Right cardiac atrium (tissue), 5 donors: Measurements from ENCODE around the gene RERG. TPM values are rescaled to one million over a fixed set of nuclear protein-coding genes. Genes with fewer than 3 reads are reported as not detected.

ENCODE experiments used
- ATAC-seq, 2 donors: fragments of 200-7000 bp; cut with Tn5 transposase; one replicate each; pipeline versions ENCODE4 v1.8.0 to v1.9.1; 2020; ENCODE audit warnings: moderate library complexity in 2 of 2, mild to moderate bottlenecking in 1 of 2
- DNase-seq, 3 donors: peaks; one replicate each; pipeline ENCODE4 v3.0.0-alpha.2; 2020
- H3K27ac ChIP-seq: one replicate; pipeline ENCODE4 v1.5.1; 2013; ENCODE audit warnings: mild to moderate bottlenecking, low read length, control low read depth, moderate library complexity
- H3K27me3 ChIP-seq: one replicate; pipeline ENCODE4 v1.6.1; 2013; ENCODE audit not compliant: control insufficient read depth, insufficient read depth
- H3K4me1 ChIP-seq: one replicate; pipeline ENCODE4 v1.6.1; 2013; ENCODE audit warnings: low read length; ENCODE audit not compliant: control insufficient read depth, insufficient read depth
- H3K4me3 ChIP-seq: one replicate; pipeline ENCODE4 v1.5.1; 2013; ENCODE audit warnings: low read length, control low read depth
- H3K9me3 ChIP-seq: one replicate; pipeline ENCODE4 v1.6.1; 2013; ENCODE audit warnings: low read length; ENCODE audit not compliant: control insufficient read depth
- WGBS: extraction: QIAGEN DNeasy Blood & Tissue Kit; methylation state at CpG from one replicate; pipeline ENCODE4 v1.1.7; 2013; 5-methylcytosine and 5-hydroxymethylcytosine counted together
- intact Hi-C, 4 donors: fragments of 100-400 bp; cut with DNase I; formaldehyde crosslinking; loops; one replicate each; pipeline versions ENCODE4 v1.11.0 to v1.14.0; 2022 to 2023
- polyA plus RNA-seq: library from polyadenylated mRNA; stranded (reverse); fragments of 200-250 nt; gene quantifications from one replicate; pipeline ENCODE4 v1.2.3, GENCODE V29; 2013
- total RNA-seq, 4 donors: library from RNA; stranded (reverse); fragmentation: NEBNext Ultra II Directional; extraction: Animal tissue kit (Norgen Biotek cat#: 25700); gene quantifications; one replicate each; pipeline ENCODE4 v1.2.1, GENCODE V29; 2021
- donor health status: healthy with polysubstance abuse.
- donor health status: DM: no; HTN: yes; CAD: no.
- donor health status: DM: no; HTN: no; CAD: no.
- donor health status: DM: no; HTN: yes; CAD: no; lungs with severe emphysema.
- donor health status: DM: yes; HTN: yes; CAD: no.

Gene RERG
- total and polyA plus RNA-seq, 5 donors = 5.1 to 9.5 (median 8.7) TPM

DNA sequence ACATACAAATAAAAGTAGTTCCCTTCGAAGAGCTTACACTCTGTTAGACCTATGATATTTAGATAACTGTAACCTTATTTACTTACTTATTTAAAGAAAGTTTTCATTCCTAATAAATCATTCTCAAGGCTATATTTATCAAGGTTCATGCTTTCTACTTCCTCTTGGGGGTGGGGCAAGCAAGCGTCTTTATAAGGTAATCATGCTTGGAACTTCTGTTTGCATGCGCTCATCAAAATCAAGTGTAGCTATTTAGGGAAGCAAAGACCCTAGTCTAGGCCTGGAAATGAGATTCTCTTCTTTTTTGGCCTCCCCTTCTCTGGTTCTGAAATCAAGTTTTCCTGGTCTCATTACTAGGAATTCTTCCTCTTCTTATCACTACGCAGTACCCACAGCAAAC, 766 bp downstream of the RERG start:
- Histone ChIP-seq H3K27me3 (no peaks in the 10 kb centered on the region), H3K9me3 (no peaks in the 10 kb centered on the region), H3K4me3 (peak overlapping the region; percentile 60), H3K4me1 (no peaks in the 10 kb centered on the region), H3K27ac (no peak overlapping the region)
- ATAC-seq = no peak
- no peak for DNase-seq
- WGBS = 54% methylated on average over 4 of the region's 4 CpGs
- intact Hi-C loops = loop anchor here in 3 of 4 donors (2.0 to 5.0 kb wide), 2 partner anchors 68 kb away; no protein-coding TSS in a partner anchor

DNA sequence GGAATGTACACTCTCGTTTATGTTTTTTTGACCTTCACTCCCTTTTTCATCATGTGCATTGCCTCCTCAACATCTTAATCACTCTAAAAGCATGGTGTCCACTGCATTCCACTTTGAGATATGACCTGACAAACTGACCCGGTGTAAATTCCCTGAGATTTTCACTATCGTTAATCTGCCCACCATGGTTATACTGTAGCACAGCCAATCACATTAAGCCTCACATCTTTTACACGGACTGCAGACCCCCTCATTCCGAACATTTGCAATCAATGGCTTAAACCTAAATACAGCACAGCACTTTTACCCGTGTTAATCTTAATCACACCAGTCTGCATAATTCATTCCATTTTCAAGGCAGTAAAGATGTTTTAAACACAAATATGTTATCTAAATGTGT, 2.4 kb downstream of the RERG start:
- no peak overlapping the region for H3K4me3 ChIP-seq
- no peaks in the 10 kb centered on the region for H3K9me3 ChIP-seq
- ATAC-seq (no peak), DNase-seq (no peak)
- H3K27ac ChIP-seq = no peak overlapping the region
- no peaks in the 10 kb centered on the region for H3K27me3 ChIP-seq
- intact Hi-C loops = no loop called here
- no peaks in the 10 kb centered on the region for H3K4me1 ChIP-seq
- WGBS = 64% methylated on average over 6 of the region's 6 CpGs

DNA sequence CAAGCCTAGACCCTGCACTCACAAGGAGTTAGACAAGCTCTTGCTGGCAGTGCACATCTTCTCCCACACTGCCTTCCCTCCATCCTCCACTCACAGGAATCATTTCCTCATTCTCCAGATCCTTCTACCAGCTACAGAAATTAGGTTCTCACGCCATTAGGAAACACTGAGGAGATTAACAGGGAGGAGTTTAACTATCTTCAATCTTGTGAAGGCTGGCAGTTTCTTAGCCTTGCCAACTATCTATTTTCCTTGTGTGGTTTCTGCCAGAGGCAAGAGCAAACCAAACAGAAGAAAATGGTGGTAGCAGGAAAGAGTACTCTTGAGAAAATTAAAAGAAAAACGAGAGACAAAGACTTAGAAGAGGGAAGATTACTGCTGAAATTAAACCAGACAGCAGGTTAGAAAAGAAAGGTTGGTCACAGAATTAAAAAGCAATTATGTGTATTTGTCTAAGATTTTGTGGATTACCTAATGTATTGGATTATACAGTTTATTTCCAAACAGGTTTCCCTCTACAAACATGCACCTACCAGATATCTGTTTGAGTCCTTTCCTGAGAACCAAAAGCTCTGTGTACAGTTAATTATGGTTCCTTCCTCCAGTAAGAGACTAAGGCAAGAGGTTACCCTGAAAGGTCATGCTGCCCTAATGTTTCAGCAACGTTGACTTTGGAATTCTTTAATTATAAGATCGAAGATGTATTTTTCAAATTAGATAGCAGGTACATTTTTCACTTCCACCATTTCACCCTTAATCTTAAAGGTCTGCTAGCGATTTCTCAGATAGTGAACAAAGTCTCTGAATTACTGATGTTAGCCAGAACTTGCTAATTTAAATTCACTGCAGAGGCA, 5.0 kb downstream of the RERG start:
- WGBS = 55% methylated on average over 5 of the region's 5 CpGs
- no peaks in the 10 kb centered on the region for H3K9me3 ChIP-seq
- DNase-seq (no peak), ATAC-seq (no peak)
- intact Hi-C loops = no loop called here
- no peak overlapping the region for H3K27ac ChIP-seq
- no peak overlapping the region for H3K4me3 ChIP-seq
- H3K4me1 ChIP-seq = no peaks in the 10 kb centered on the region
- no peaks in the 10 kb centered on the region for H3K27me3 ChIP-seq

DNA sequence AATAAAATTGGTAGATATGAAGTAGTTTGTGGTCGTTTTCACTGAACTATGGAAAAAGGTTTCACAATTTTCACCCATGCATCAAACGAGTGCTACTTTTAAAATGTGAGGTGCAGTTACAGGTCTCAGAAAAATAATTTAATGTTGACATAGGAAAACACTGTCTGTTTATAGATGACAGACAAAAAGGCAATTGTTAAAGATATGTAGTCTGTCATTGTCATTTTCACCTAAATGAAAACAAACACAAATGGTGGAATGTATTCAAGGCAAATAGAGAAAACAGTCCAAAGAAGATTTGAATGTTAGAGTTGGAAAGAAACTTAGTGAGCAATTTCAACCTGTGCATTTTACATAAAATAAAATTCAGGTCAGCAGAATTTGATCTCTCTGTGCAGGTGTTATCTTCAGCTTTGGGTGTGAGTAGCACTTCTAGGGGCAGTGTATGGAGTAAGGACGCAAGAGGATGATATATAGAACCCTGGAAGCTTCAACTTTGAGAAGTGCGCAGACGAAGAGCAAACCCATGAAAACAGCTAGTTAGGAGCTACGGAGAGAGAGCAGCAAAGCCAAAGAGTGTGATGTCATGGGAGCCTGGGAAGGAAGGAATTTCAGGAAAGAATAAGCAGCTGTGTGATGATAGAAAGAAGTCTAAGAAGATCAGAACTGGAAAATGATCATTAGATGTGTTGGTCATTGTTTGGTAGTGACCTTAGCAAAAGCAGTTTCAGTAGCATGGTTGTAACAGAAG, 6.2 kb downstream of the RERG start:
- H3K27me3 ChIP-seq = no peaks in the 10 kb centered on the region
- H3K9me3 ChIP-seq = no peaks in the 10 kb centered on the region
- 51% methylated on average over 6 of the region's 6 CpGs for WGBS
- ATAC-seq = peak; percentile 41 to 66
- H3K27ac ChIP-seq = no peak overlapping the region
- no peak for DNase-seq
- intact Hi-C loops = no loop called here
- no peaks in the 10 kb centered on the region for H3K4me1 ChIP-seq
- no peak overlapping the region for H3K4me3 ChIP-seq

DNA sequence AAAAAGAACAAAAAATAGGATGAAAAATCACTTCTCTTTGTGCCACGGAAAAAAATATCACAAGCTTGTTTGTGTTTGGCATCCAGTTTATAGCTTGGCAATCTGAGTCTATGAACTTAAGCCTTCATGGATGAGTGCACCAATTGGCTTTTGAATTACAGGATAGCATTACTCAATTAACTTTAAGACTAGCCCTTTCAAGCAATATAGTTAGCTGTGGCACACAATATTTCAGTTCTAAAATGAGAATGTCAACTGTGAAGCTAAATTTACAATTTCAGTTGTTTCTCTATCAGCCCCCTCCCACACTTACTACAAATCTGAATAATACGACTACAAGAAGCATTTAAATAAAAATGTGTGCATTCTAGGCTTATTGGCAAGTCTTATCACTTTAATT, 8.3 kb downstream of the RERG start:
- H3K27ac ChIP-seq = no peak overlapping the region
- H3K4me3 ChIP-seq = no peak overlapping the region
- intact Hi-C loops = no loop called here
- ATAC-seq = no peak
- 68% methylated on average over 2 of the region's 2 CpGs for WGBS
- no peak for DNase-seq
- no peaks in the 10 kb centered on the region for H3K27me3 ChIP-seq
- H3K4me1 ChIP-seq = peaks cover 2% of the 10 kb centered on the region
- H3K9me3 ChIP-seq = no peaks in the 10 kb centered on the region

DNA sequence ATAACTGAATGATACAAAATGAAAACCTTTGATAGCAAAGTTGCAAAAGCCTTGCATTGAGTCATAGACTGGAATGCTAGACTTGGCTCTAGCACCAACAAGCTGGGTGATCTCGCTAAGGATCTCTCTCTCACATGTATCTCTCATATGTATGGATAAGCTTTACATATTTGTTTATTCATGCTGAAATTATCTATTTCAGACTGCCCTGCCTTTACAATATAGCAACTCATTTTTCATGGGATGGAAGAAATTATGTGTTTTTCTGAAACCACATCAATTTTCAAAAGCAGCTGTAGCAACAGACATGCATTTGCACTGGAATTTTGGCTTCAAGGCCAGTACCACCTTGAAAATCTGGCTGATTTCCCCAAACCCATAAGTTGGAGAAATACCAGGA, 11.4 kb downstream of the RERG start:
- intact Hi-C loops = no loop called here
- Histone ChIP-seq H3K27ac (peak overlapping the region; percentile 37), H3K4me1 (peaks cover 2% of the 10 kb centered on the region), H3K4me3 (no peak overlapping the region), H3K9me3 (no peaks in the 10 kb centered on the region), H3K27me3 (no peaks in the 10 kb centered on the region)
- 56% methylated on average over 1 of the region's 1 CpG for WGBS
- ATAC-seq (peak; percentile 46 to 50), DNase-seq (no peak)

DNA sequence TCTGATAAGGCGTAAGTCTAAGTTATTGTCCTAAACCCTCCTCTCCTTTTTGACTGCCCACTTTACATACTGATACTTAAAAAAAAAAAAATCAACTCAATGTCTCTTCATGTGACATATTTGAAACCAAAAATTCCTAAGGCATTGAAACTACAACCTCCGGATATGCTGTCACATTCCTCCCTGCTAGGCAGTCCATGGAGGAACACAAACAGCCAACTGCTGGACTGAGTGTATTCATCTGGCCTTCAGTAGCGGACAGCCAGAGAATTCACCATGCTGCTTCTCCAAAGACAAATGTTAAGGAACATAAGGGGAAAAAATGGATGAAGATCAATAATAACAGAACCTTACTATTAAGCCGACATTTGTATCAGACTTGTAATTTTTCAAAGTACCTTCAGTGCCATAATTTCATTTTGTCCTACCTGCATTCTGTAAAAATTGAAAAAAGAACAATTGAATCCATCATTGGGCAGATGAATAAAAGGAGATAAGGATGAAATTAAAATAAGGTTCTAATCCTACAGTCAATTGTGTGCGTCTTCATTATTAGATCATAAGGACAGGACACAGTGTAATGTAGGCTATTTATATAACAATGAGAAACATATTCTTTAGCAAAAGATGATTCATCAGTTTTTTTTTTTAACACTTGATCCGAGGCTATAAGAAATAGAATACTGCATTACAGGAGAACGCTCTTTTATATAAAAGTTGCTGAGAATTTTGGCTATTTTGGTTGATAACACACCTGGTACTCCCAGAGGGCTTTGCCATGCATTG, 12.2 kb downstream of the RERG start:
- Histone ChIP-seq H3K4me3 (no peak overlapping the region), H3K9me3 (no peaks in the 10 kb centered on the region), H3K4me1 (peaks cover 2% of the 10 kb centered on the region), H3K27me3 (no peaks in the 10 kb centered on the region), H3K27ac (peak overlapping the region; percentile 45)
- intact Hi-C loops = no loop called here
- WGBS = 63% methylated on average over 7 of the region's 7 CpGs
- DNase-seq (peak in 1 of 3 donors; percentile 13), ATAC-seq (peak; percentile 57 to 68)

DNA sequence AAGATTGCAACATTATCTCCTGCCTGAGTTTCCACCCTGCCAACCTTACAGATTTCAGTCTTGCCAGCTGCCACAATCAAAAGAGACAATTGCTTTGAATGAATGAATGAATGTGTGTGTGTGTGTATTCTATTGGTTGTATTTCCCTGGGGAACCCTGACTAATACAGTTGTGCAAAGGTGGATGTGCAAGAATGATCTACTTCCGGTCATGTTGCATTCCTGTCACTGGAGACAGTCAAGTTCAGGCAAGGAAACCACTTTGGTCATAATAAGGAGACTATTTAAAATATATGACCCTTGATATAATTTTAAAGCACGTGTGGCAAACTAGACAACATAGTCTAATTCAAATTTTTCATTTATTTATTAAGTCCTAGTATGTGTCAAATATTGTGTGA, 13.1 kb downstream of the RERG start:
- ATAC-seq (peak in 1 of 2 donors; percentile 35), DNase-seq (no peak)
- Histone ChIP-seq H3K9me3 (no peaks in the 10 kb centered on the region), H3K27me3 (no peaks in the 10 kb centered on the region), H3K4me1 (peaks cover 2% of the 10 kb centered on the region), H3K4me3 (no peak overlapping the region), H3K27ac (no peak overlapping the region)
- WGBS = 74% methylated on average over 2 of the region's 2 CpGs
- intact Hi-C loops = no loop called here

DNA sequence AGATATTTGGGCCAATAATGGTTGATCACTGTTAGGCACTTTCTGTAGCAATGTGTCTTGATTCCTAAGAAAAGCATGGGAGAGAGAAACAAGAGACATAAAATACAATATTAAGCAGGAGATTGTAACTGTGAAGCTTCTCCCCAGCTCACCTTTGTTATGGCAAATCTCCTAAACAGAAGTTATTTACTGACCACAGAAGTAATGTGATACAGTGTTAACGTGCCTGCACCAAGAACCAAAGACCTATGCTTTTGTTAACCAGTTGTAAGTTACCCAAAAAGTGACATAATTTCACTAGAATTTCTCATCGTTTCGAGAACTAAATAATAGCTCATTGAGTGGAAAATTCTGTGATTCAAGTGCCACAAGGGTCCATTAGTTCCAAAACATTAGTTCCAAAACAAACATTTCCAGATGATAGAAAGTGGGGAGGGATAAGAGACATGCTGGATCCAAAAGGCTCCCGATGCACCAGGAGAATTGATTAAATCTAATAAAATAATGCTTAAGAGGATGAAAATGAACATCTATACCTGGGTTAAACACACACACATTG, 14.3 kb downstream of the RERG start:
- 43% methylated on average over 4 of the region's 4 CpGs for WGBS
- no peak for DNase-seq
- Histone ChIP-seq H3K27ac (peak overlapping the region; percentile 25), H3K27me3 (no peaks in the 10 kb centered on the region), H3K4me3 (no peak overlapping the region), H3K9me3 (no peaks in the 10 kb centered on the region), H3K4me1 (peaks cover 2% of the 10 kb centered on the region)
- intact Hi-C loops = no loop called here
- ATAC-seq = peak; percentile 50 to 69

DNA sequence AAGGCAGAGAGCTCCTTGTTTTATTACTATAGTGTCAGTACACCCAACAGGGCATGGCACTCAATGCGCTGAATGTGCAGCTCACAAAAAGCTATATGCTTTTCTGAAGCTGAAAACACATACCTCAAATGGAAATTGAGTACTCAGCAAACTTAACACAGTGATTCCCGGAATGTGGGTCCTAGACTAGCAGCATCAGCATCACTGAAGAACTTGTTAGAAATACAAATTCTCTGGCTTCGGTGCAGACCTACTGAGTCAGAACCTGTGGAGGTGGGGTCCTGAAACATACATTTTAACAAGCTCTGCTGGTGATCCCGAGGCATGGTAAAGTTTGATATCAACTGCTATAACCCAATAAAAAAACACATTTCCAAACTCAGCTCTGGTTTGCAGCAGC, 14.9 kb downstream of the RERG start:
- no peaks in the 10 kb centered on the region for H3K27me3 ChIP-seq
- intact Hi-C loops = no loop called here
- H3K4me1 ChIP-seq = peaks cover 2% of the 10 kb centered on the region
- no peak for DNase-seq
- 75% methylated on average over 4 of the region's 4 CpGs for WGBS
- no peak for ATAC-seq
- peak overlapping the region; percentile 68 for H3K27ac ChIP-seq
- no peaks in the 10 kb centered on the region for H3K9me3 ChIP-seq
- no peak overlapping the region for H3K4me3 ChIP-seq
